DMS153 (cell line): Measurements from ENCODE around the gene FOXP2.
A peak's percentile ranks its signal among the peaks of the same experiment; 100 is the strongest.

Experiments
- DNase-seq: peaks from one replicate; lab custom pipeline; 2025; lab: John Stamatoyannopoulos, UW

The FOXP2 gene

GRCh38 chr7:114653364-114654088, 238.9 kb downstream of the FOXP2 start:
- peak; percentile 57 for DNase-seq

GRCh38 chr7:114656466-114656865, 241.9 kb downstream of the FOXP2 start:
- DNase-seq, result no peak

- DNase-seq, result no peak
Measured at GRCh38 chr7:114657279-114657678, 242.7 kb downstream of the FOXP2 start.

- no peak for DNase-seq
Measured at GRCh38 chr7:114658216-114658615, 243.6 kb downstream of the FOXP2 start.

GRCh38 chr7:114659409-114660125, 245.0 kb downstream of the FOXP2 start:
- peak; percentile 71 for DNase-seq

GRCh38 chr7:114660126-114660486, 245.5 kb downstream of the FOXP2 start:
- DNase-seq, result peak; percentile 71

- no peak for DNase-seq
Measured at GRCh38 chr7:114660753-114661152, 246.1 kb downstream of the FOXP2 start.

GRCh38 chr7:114662002-114662677, 247.5 kb downstream of the FOXP2 start:
- DNase-seq, result no peak

- DNase-seq, result peak; percentile 64
Measured at GRCh38 chr7:114663502-114663901, 248.9 kb downstream of the FOXP2 start.

- no peak for DNase-seq
Measured at GRCh38 chr7:114670676-114671075, 256.1 kb downstream of the FOXP2 start.

GRCh38 chr7:114671563-114672123, 257.0 kb downstream of the FOXP2 start:
- no peak for DNase-seq

GRCh38 chr7:114678116-114678515, 263.5 kb downstream of the FOXP2 start:
- DNase-seq, result no peak

GRCh38 chr7:114687238-114687637, 272.6 kb downstream of the FOXP2 start:
- no peak for DNase-seq

- no peak for DNase-seq
Measured at GRCh38 chr7:114688443-114689055, 273.9 kb downstream of the FOXP2 start.

- no peak for DNase-seq
Measured at GRCh38 chr7:114689406-114689805, 274.8 kb downstream of the FOXP2 start.

GRCh38 chr7:114691605-114692004, 277.0 kb downstream of the FOXP2 start:
- DNase-seq, result no peak

GRCh38 chr7:114695182-114695581, 280.6 kb downstream of the FOXP2 start:
- no peak for DNase-seq

GRCh38 chr7:114700247-114700928, 285.8 kb downstream of the FOXP2 start:
- DNase-seq, result no peak

- no peak for DNase-seq
Measured at GRCh38 chr7:114703677-114704076, 289.1 kb downstream of the FOXP2 start.

- DNase-seq, result no peak
Measured at GRCh38 chr7:114708646-114709045, 294.0 kb downstream of the FOXP2 start.

- DNase-seq, result no peak
Measured at GRCh38 chr7:114710499-114710898, 295.9 kb downstream of the FOXP2 start.

GRCh38 chr7:114711241-114711640, 296.6 kb downstream of the FOXP2 start:
- no peak for DNase-seq
